H1 (cell line): Measurements from ENCODE around the gene RASGRF1. TPM values are rescaled to one million over a fixed set of nuclear protein-coding genes. Genes with fewer than 3 reads are reported as not detected.

Source experiments
- CTCF ChIA-PET: fragments of 300-600 bp; sonication (Branson Sonifier 250); formaldehyde crosslinking; loops from one replicate; lab custom pipeline; 2021; ENCODE audit not compliant: partially characterized antibody; lab: Charles Lee
- POLR2A ChIA-PET: fragments of 300-600 bp; sonication (Branson Sonifier 250); formaldehyde crosslinking; loops from one replicate; lab custom pipeline; 2021; ENCODE audit warnings: inconsistent platforms; ENCODE audit not compliant: partially characterized antibody; lab: Charles Lee
- DNase-seq, 2 experiments: peaks; one replicate each; pipeline versions ENCODE4 v3.0.0 to v3.0.0-alpha.2; 2010 to 2022; ENCODE audit warnings: low spot score in 2 of 2, low read depth in 1 of 2, mixed read lengths in 1 of 2
- FAIRE-seq: peaks from 2 replicates; lab custom pipeline; 2011; peaks lifted over from hg19 to GRCh38; lab: Jason Lieb, UNC
- H2AFZ ChIP-seq: 2 replicates; pipeline ENCODE4 v1.8.1; 2012; ENCODE audit warnings: low read length, inconsistent platforms
- H2AK5ac ChIP-seq: 2 replicates; pipeline ENCODE4 v1.6.1; 2013; ENCODE audit warnings: low read depth, low read length
- H2BK120ac ChIP-seq: replicated peaks from 2 replicates; pipeline ENCODE3; 2013; ENCODE audit warnings: low read depth, low read length, inconsistent platforms
- H2BK12ac ChIP-seq: 2 replicates; pipeline ENCODE4 v1.6.1; 2013; ENCODE audit warnings: low read depth, low read length
- H2BK15ac ChIP-seq: 2 replicates; pipeline ENCODE4 v1.6.1; 2013; ENCODE audit warnings: low read length
- H2BK20ac ChIP-seq: 2 replicates; pipeline ENCODE4 v1.6.1; 2013; ENCODE audit warnings: low read length
- H2BK5ac ChIP-seq: 2 replicates; pipeline ENCODE4 v1.6.1; 2013; ENCODE audit warnings: low read depth, low read length
- H3K14ac ChIP-seq: 2 replicates; pipeline ENCODE4 v1.6.1; 2013; ENCODE audit warnings: inconsistent platforms; ENCODE audit not compliant: insufficient read length
- H3K18ac ChIP-seq: 2 replicates; pipeline ENCODE4 v1.6.1; 2013; ENCODE audit warnings: low read length; ENCODE audit errors: extremely low read depth
- H3K23ac ChIP-seq: 2 replicates; pipeline ENCODE4 v1.6.1; 2013; ENCODE audit warnings: inconsistent platforms; ENCODE audit not compliant: insufficient read length
- H3K23me2 ChIP-seq: 2 replicates; pipeline ENCODE4 v1.6.1; 2013; ENCODE audit warnings: low read depth, low read length
- H3K27ac ChIP-seq: 2 replicates; pipeline ENCODE4 v1.6.1; 2011; ENCODE audit warnings: low read depth, low read length, inconsistent platforms
- H3K27me3 ChIP-seq, 4 experiments: replicated peaks in 1 of 4; 1 replicate in 1 of 4; 2 replicates in 3 of 4; pipeline versions ENCODE4 v1.6.1 to v1.8.1; 2011 to 2013; ENCODE audit warnings: low read length in 3 of 4, mild to moderate bottlenecking in 3 of 4, inconsistent platforms in 2 of 4, mixed read lengths in 2 of 4, moderate library complexity in 1 of 4; ENCODE audit not compliant: control insufficient read depth in 3 of 4, insufficient read depth in 3 of 4; ENCODE audit errors: extremely low read depth in 1 of 4
- H3K36me3 ChIP-seq, 4 experiments: 2 replicates each; pipeline versions ENCODE4 v1.6.1 to v1.8.1; 2011 to 2013; ENCODE audit warnings: mild to moderate bottlenecking in 4 of 4, low read length in 3 of 4, moderate library complexity in 2 of 4, control low read depth in 1 of 4, inconsistent platforms in 1 of 4; ENCODE audit not compliant: insufficient read depth in 4 of 4, control insufficient read depth in 2 of 4
- H3K4ac ChIP-seq: replicated peaks from 2 replicates; pipeline ENCODE3; 2013; ENCODE audit warnings: low read length, low read depth, mixed read lengths, inconsistent platforms; ENCODE audit not compliant: insufficient read length
- H3K4me1 ChIP-seq, 4 experiments: replicated peaks in 1 of 4; 1 replicate in 1 of 4; 2 replicates in 3 of 4; pipeline versions ENCODE4 v1.6.1 to v1.8.1; 2011 to 2013; ENCODE audit warnings: low read length in 3 of 4, inconsistent platforms in 2 of 4, mixed read lengths in 1 of 4; ENCODE audit not compliant: insufficient read depth in 4 of 4, control insufficient read depth in 3 of 4
- H3K4me2 ChIP-seq, 2 experiments: 2 replicates each; pipeline versions ENCODE4 v1.6.1 to v1.8.1; 2011 to 2013; ENCODE audit warnings: low read depth in 2 of 2, low read length in 2 of 2, control low read depth in 1 of 2, inconsistent platforms in 1 of 2, mild to moderate bottlenecking in 1 of 2; ENCODE audit not compliant: insufficient read depth in 1 of 2
- H3K4me3 ChIP-seq, 4 experiments: fragments of 200-600, 300-600 bp in 1 of 4; sonication (generic), shearing (Covaris generic), sonication (Bioruptor Twin) in 1 of 4; 2 replicates each; pipeline versions ENCODE4 v1.5.1 to v1.8.1; 2011 to 2016; ENCODE audit warnings: low read length in 4 of 4, low read depth in 3 of 4, control low read depth in 2 of 4, inconsistent platforms in 2 of 4, mild to moderate bottlenecking in 2 of 4, mixed read lengths in 1 of 4, moderate library complexity in 1 of 4; ENCODE audit not compliant: insufficient read depth in 2 of 4; ENCODE audit errors: extremely low read depth in 1 of 4
- H3K56ac ChIP-seq: replicated peaks from 2 replicates; pipeline ENCODE3; 2013; ENCODE audit warnings: low read depth, mild to moderate bottlenecking, mixed read lengths, low read length, inconsistent platforms; ENCODE audit not compliant: insufficient read length
- H3K79me1 ChIP-seq: 2 replicates; pipeline ENCODE4 v1.6.1; 2013; ENCODE audit warnings: low read depth, low read length, control low read depth
- H3K79me2 ChIP-seq, 2 experiments: 2 replicates each; pipeline versions ENCODE4 v1.6.1 to v1.8.1; 2012 to 2013; ENCODE audit warnings: low read length in 2 of 2, mild to moderate bottlenecking in 2 of 2, inconsistent platforms in 1 of 2; ENCODE audit not compliant: insufficient read depth in 2 of 2, control insufficient read depth in 1 of 2
- H3K9ac ChIP-seq, 4 experiments: replicated peaks in 1 of 4; 1 replicate in 1 of 4; 2 replicates in 3 of 4; pipeline versions ENCODE4 v1.6.1 to v1.8.1; 2011 to 2013; ENCODE audit warnings: low read depth in 3 of 4, low read length in 3 of 4, control low read depth in 2 of 4, mild to moderate bottlenecking in 2 of 4, moderate library complexity in 2 of 4, inconsistent platforms in 1 of 4; ENCODE audit errors: extremely low read depth in 1 of 4
- H3K9me3 ChIP-seq, 2 experiments: 2 replicates each; pipeline versions ENCODE4 v1.6.1 to v1.8.1; 2012 to 2013; ENCODE audit warnings: mild to moderate bottlenecking in 2 of 2, moderate library complexity in 2 of 2, control low read depth in 1 of 2, inconsistent platforms in 1 of 2, low read depth in 1 of 2, low read length in 1 of 2, mixed read lengths in 1 of 2; ENCODE audit not compliant: insufficient read depth in 2 of 2
- H4K20me1 ChIP-seq, 2 experiments: replicated peaks in 1 of 2; 2 replicates each; pipeline versions ENCODE3 to v1.8.1; 2011 to 2013; ENCODE audit warnings: inconsistent platforms in 2 of 2, low read length in 2 of 2, mild to moderate bottlenecking in 1 of 2; ENCODE audit not compliant: insufficient read depth in 2 of 2, control insufficient read depth in 1 of 2
- H4K5ac ChIP-seq: 2 replicates; pipeline ENCODE4 v1.6.1; 2013; ENCODE audit warnings: low read length, low read depth, mixed read lengths, inconsistent platforms; ENCODE audit not compliant: insufficient read length
- H4K8ac ChIP-seq: 2 replicates; pipeline ENCODE4 v1.8.0; 2013; ENCODE audit warnings: mild to moderate bottlenecking, moderate library complexity, low read length, inconsistent platforms; ENCODE audit not compliant: insufficient read depth; ENCODE audit errors: extremely low read depth
- H4K91ac ChIP-seq: replicated peaks from 2 replicates; pipeline ENCODE3; 2013; ENCODE audit warnings: low read length, mixed read lengths, inconsistent platforms; ENCODE audit not compliant: insufficient read length
- BACH1 ChIP-seq: IDR thresholded peaks from 2 replicates; pipeline ENCODE4 v1.6.1; 2012; ENCODE audit warnings: low read length, improper control_type of control experiment
- RNF2 ChIP-seq: fragments of 200-900, 300-1000 bp; sonication (generic); IDR thresholded peaks from 2 replicates; pipeline ENCODE4 v1.7.1; 2016; ENCODE audit warnings: borderline replicate concordance, low read depth, mild to moderate bottlenecking, antibody characterized with exemption, low read length; ENCODE audit not compliant: poor library complexity, severe bottlenecking; ENCODE audit errors: missing control alignments
- WGBS, 2 experiments: shearing (Covaris generic) in 1 of 2; methylation state at CpG; one replicate each; pipeline versions ENCODE4 v1.1.6 to v1.1.7; 2013 to 2015; ENCODE audit warnings: low lambda C conversion rate in 2 of 2, mixed read lengths in 2 of 2, inconsistent platforms in 1 of 2, low coverage in 1 of 2, missing lambda C conversion rate in 1 of 2; ENCODE audit not compliant: insufficient replicate concordance in 2 of 2, insufficient coverage in 1 of 2, insufficient read length in 1 of 2; ENCODE audit errors: extremely low coverage in 1 of 2, missing lambda C conversion rate in 1 of 2; 5-methylcytosine and 5-hydroxymethylcytosine counted together
- polyA plus RNA-seq, 7 experiments: library from polyadenylated mRNA; depleted of rRNA in 3 of 7; stranded (reverse) in 5 of 7; unstranded in 2 of 7; fragments of >200 nt in 5 of 7; fragments of 200-250 nt in 2 of 7; gene quantifications; 1 replicate in 5 of 7; 2 replicates in 1 of 7; 4 replicates in 1 of 7; pipeline versions ENCODE4 v1.2.1 to v1.2.3, GENCODE V29; 2011 to 2013; ENCODE audit warnings: missing spikeins in 2 of 7, mixed read lengths in 2 of 7
- total RNA-seq: library from RNA; stranded (reverse); fragmentation: NEBNext Ultra II Directional; extraction: Animal tissue kit (Norgen Biotek cat#: 25700); gene quantifications from 2 replicates; pipeline ENCODE4 v1.2.1, GENCODE V29; 2021

The RASGRF1 gene
- total and polyA plus RNA-seq, 2 of the 8 experiments (the other 6 are each of a cell fraction or from before 2014, with no cell fraction given), result 0.42 to 0.67 TPM

GRCh38 chr15:78944202-78944625 lies 146.4 kb downstream of the RASGRF1 start:
- Histone ChIP-seq H2BK20ac (no peak overlapping the region), H3K36me3 (no peaks in the 10 kb centered on the region), H3K23me2 (peaks cover 8% of the 10 kb centered on the region; the same call in 1 of the 2 replicates), H2BK12ac (0 out of 2 replicates have a peak overlapping the region, but pooled peaks have one; percentile 17), H3K79me2 (no peaks in the 10 kb centered on the region), H2BK15ac (peak overlapping the region; percentile 61; the same call in 1 of the 2 replicates), H3K4ac (no peak overlapping the region), H4K91ac (no peak overlapping the region), H3K56ac (no peak overlapping the region), H3K9ac (no peak overlapping the region), H2AK5ac (no peak overlapping the region), H3K9me3 (no peaks in the 10 kb centered on the region), H4K20me1 (no peaks in the 10 kb centered on the region), H4K5ac (no peak overlapping the region), H3K4me2 (peak overlapping the region; percentile 77 to 90), H3K23ac (no peak overlapping the region), H4K8ac (no peak overlapping the region; the same call in 1 of the 2 replicates), H2AFZ (peak overlapping the region; percentile 43), H3K18ac (no peak overlapping the region), H3K27me3 (peaks cover 0 to 12% (median 11%) of the 10 kb centered on the region in 4 experiments; a peak in 5 of 7 replicates), H3K79me1 (no peaks in the 10 kb centered on the region), H2BK120ac (no peak overlapping the region), H3K4me1 (peaks cover 0 to 17% (median 10%) of the 10 kb centered on the region in 4 experiments; a peak in 5 of 7 replicates), H3K14ac (no peak overlapping the region), H3K27ac (no peak overlapping the region), H3K4me3 (peak overlapping the region; percentile 48 to 66 (median 59)), H2BK5ac (no peak overlapping the region)
- POLR2A ChIA-PET, result interaction anchor here (0.6 to 1.6 kb wide), 9 partner anchors 25 to 71 kb away, joined by 3 to 6 read pairs (median 3); partner anchors contain the start of gene MORF4L1
- DNase-seq, result no peak
- TF ChIP-seq BACH1, result no peak
- TF ChIP-seq RNF2, result peak; percentile 18
- FAIRE-seq, result no peak
- 64% methylated on average over 12 of the region's 12 CpGs; no CpG with 5 or more reads in 1 of the 2 experiments for WGBS, 2 experiments
- CTCF ChIA-PET, result interaction anchor here (0.6 to 2.6 kb wide), 16 partner anchors 14 to 196 kb away, joined by 3 to 13 read pairs (median 4); no protein-coding TSS in a partner anchor
